GM13976 (cell line): ENCODE measurements around the gene ZNF556.

Experiments used
- DNase-seq: peaks from one replicate; pipeline ENCODE4 v3.0.0; 2012; ENCODE audit warnings: low spot score
- CTCF ChIP-seq: IDR thresholded peaks from 2 replicates; pipeline ENCODE4 v1.5.1; 2012; ENCODE audit warnings: borderline replicate concordance, mild to moderate bottlenecking; ENCODE audit not compliant: insufficient read depth; ENCODE audit errors: extremely low read depth, missing control alignments, control extremely low read depth
- in situ Hi-C: fragments of 300-500 bp; cut with MboI; formaldehyde crosslinking; loops from one replicate; pipeline ENCODE4 v1.12.0; 2022; ENCODE audit warnings: low sequenced_read_pairs, mixed read lengths, inconsistent platforms; ENCODE audit not compliant: unreplicated experiment

The ZNF556 gene

DNA sequence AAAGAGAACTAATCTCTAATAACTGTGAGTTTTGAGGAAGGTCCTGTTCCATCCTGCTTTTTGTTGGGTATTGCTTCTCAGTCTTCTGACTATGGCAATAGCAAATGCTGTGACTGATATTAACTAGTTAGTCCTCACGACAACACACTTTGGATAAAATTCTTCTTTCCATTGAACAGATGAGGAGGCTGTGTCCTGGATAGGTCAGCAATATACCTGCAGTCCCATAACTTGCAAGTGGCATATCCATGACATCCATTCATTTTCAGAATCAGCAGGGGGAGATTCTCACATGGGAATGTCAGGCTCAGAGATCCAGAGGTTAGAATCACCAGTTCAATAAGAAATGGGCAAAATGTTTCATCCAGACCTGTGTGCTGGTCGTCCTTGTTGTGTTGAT, 40.1 kb upstream of the ZNF556 start:
- DNase-seq = no peak
- TF ChIP-seq CTCF = no peak
- in situ Hi-C loops = no loop called here

DNA sequence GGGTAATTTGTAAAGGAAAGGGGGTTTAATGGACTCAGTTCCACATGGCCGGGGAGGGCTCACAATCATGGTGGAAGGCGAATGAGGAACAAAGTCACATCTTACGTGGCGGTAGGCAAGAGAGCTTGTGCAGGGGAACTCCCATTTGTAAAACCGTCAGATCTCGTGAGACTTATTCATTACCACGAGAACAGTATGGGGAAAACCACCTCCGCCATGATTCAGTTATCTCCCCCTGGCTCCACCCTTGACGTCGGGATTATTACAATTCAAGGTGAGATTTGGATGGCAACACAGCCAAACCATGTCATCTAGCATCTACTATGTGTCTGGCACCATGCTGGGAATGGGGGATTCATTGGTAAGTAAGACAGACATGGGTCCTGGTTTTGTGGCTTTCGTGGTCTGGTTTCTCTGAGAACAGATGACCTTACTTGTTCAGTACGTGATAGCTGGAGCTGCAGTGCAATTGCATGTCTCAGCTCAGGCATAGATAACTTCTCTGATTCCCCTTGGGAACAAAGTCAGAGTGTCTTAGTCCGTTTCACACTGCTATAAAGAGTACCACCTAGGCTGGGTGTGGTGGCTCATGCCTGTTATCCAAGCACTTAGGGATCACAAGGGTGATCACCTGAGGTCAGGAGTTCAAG, 39.2 kb upstream of the ZNF556 start:
- TF ChIP-seq CTCF = no peak
- no peak for DNase-seq
- in situ Hi-C loops = no loop called here

DNA sequence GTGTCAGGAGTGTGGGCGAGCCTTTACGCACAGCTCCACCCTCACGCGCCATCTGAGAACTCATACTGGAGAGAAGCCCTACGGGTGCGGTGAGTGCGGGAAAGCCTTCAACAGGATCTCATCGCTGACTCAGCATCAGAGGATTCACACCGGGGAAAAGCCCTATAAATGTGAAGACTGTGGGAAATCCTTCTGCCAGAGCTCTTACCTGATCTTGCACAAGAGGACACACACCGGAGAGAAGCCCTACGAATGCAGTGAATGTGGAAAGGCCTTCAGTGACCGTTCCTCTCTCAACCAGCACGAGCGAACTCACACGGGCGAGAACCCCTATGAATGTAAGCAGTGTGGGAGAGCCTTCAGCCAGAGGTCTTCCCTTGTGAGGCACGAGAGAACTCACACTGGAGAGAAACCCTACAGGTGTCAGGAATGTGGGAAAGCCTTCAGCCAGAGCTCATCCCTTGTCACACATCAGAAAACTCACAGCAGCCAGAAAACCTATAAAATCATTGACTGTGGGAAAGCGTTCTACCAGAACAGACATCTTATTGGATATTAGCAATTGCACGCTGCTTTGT, 32.8 kb upstream of the ZNF556 start:
- DNase-seq = no peak
- no peak for TF ChIP-seq CTCF
- in situ Hi-C loops = no loop called here

DNA sequence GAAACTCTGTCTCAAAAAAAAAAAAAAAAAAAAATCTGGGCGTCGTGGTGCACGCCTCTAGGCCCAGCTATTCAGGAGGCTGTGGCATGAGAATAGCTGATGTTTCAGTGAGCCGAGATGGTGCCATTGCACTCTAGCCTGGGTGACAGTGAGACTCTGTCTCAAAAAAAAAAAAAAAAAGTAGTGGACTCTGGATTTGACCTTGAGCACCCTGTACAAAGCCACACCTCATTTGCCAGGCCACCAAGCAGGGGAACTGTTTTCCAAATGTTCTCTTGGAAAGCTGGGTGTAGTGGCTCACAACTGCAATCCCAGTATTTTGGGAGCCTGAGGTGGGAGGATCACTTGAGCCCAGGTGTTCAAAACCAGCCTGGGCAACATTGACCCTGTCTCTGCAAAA, 29.7 kb upstream of the ZNF556 start:
- in situ Hi-C loops = no loop called here
- TF ChIP-seq CTCF = no peak
- no peak for DNase-seq

- peak; percentile 99 for DNase-seq
- TF ChIP-seq CTCF = peak; percentile 58
- in situ Hi-C loops = no loop called here
Measured at GRCh38 chr19:2840794-2841791, 26.0 kb upstream of the ZNF556 start, which contains the start of gene ZNF555. Gene ZNF555, plus strand, starts transcription at chr19:2841475. Its CDS starts 98 bp downstream, at chr19:2841573.

DNA sequence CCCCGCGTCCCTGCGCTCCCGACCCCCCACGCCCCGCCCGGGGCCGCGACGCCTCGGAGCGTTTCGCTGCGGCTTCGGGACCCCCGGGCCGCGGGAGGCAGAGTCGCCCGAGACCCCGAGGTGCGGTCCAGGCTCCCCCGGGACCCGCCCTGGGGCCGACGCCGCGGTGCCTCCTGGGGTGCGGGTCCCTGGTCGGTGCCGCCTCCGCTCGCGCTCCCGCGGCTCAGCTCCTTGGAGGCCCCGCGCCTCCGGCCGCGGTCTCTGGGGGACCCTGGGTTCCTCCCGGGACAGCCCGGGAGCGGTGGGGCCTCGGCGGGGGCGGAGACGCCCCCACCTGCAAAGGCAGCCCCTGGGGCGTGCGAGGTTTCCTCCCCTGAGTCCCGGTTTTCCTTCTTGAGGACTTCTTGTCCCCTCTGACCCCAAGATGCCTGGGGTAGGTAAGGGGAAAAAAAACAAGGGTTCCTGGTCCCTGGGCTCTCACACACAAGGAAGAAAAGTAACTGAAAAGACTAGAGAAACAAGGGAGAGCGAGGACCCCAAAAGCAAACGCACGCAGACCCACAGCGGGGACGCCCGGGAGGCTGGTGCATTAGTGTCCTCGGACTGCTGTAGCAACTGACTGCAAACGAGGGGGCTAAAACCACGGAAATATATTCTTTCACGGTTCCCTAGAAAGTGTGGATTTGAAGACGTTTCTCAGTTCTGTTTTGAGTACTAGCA, 25.1 kb upstream of the ZNF556 start:
- in situ Hi-C loops = no loop called here
- TF ChIP-seq CTCF = no peak
- DNase-seq = peak; percentile 47
